NT2/D1 (cell line): ENCODE measurements around the gene THAP12.

Experiments used
- SUZ12 ChIP-seq: IDR thresholded peaks from 2 replicates; pipeline ENCODE4 v1.6.1; 2011; ENCODE audit not compliant: insufficient read length, insufficient read depth; ENCODE audit errors: extremely low read depth
- YY1 ChIP-seq: IDR thresholded peaks from 2 replicates; pipeline ENCODE4 v1.6.1; 2011; ENCODE audit not compliant: insufficient read length, insufficient read depth
- ZNF274 ChIP-seq: IDR thresholded peaks from 2 replicates; pipeline ENCODE4 v1.6.1; 2011; ENCODE audit warnings: mild to moderate bottlenecking, low read depth, low read length

DNA sequence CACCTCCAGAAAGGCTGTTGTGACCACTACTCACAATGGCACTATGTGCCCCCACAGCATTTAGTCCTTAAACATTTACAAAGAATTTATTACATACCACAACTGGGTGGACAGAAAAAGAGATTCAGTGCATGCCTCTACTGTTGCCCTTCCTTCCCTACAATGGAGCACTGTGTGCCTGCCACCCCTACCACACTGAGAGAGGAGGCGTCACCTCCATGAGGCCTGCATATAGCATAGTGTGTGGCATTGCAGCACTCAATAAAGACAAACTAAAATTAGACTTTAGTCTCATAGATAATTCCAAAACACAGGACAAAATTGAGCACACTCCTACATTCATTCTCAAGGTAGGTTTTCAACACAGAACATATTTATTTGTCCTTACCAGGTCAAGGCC is 25.8 kb downstream of the THAP12 start:
- TF ChIP-seq ZNF274 (no peak), YY1 (no peak), SUZ12 (no peak)
